SK-N-SH treated with all-trans-retinoic acid at 6 μM for 48 hours (cell line): ENCODE results near the gene NKAPL.

ENCODE experiments used
- ATAC-seq: fragments of 200-7000 bp; cut with Tn5 transposase; 3 replicates; pipeline ENCODE4 v1.9.1; 2020; ENCODE audit warnings: mild to moderate bottlenecking, moderate library complexity
- ARNTL ChIP-seq: fragments of 450-650 bp; formaldehyde crosslinking; IDR thresholded peaks from 2 replicates; pipeline ENCODE4 v1.5.0; 2020; ENCODE audit warnings: low read depth, mild to moderate bottlenecking, moderate library complexity, borderline replicate concordance
- BACH2 ChIP-seq: fragments of 250-450 bp; sonication (Bioruptor Pico); IDR thresholded peaks from 2 replicates; pipeline ENCODE4 v1.9.0; 2021; ENCODE audit warnings: mild to moderate bottlenecking, borderline replicate concordance
- CREB5 ChIP-seq: fragments of 250-450 bp; sonication (Bioruptor Pico); IDR thresholded peaks from 2 replicates; pipeline ENCODE4 v1.5.1; 2020; ENCODE audit warnings: low read depth, mild to moderate bottlenecking, moderate library complexity
- CSDC2 ChIP-seq: fragments of 250-450 bp; sonication (Bioruptor Pico); IDR thresholded peaks from 2 replicates; pipeline ENCODE4 v1.5.0; 2020; ENCODE audit warnings: mild to moderate bottlenecking, moderate library complexity
- ESRRG ChIP-seq: fragments of 250-450 bp; sonication (Bioruptor Pico); IDR thresholded peaks from 2 replicates; pipeline ENCODE4 v1.6.1; 2021; ENCODE audit warnings: mild to moderate bottlenecking
- GLIS3 ChIP-seq: fragments of 250-450 bp; sonication (Bioruptor Pico); IDR thresholded peaks from 2 replicates; pipeline ENCODE4 v1.5.0; 2020; ENCODE audit warnings: mild to moderate bottlenecking, moderate library complexity
- ISL1 ChIP-seq: fragments of 250-450 bp; sonication (Bioruptor Pico); IDR thresholded peaks from 2 replicates; pipeline ENCODE4 v2.1.2; 2022; ENCODE audit warnings: mild to moderate bottlenecking, moderate library complexity
- OSR1 ChIP-seq: fragments of 250-450 bp; sonication (Bioruptor Pico); IDR thresholded peaks from 2 replicates; pipeline ENCODE4 v1.8.0; 2022; ENCODE audit warnings: moderate library complexity, mild to moderate bottlenecking, inconsistent platforms
- PATZ1 ChIP-seq: fragments of 250-450 bp; sonication (Bioruptor Pico); IDR thresholded peaks from 2 replicates; pipeline ENCODE4 v1.8.0; 2020; ENCODE audit warnings: mild to moderate bottlenecking, moderate library complexity, borderline replicate concordance
- POU6F1 ChIP-seq: fragments of 250-450 bp; sonication (Bioruptor Pico); IDR thresholded peaks from 2 replicates; pipeline ENCODE4 v1.8.0; 2021; ENCODE audit warnings: low read depth, mild to moderate bottlenecking, moderate library complexity, borderline replicate concordance
- PPARA ChIP-seq: fragments of 250-450 bp; sonication (Bioruptor Pico); IDR thresholded peaks from 2 replicates; pipeline ENCODE4 v1.5.0; 2020; ENCODE audit warnings: mild to moderate bottlenecking, borderline replicate concordance
- RARB ChIP-seq: fragments of 250-450 bp; sonication (Bioruptor Pico); IDR thresholded peaks from 2 replicates; pipeline ENCODE4 v1.8.0; 2021; ENCODE audit warnings: mild to moderate bottlenecking, moderate library complexity
- SNAI2 ChIP-seq: fragments of 250-450 bp; sonication (Bioruptor Pico); IDR thresholded peaks from 2 replicates; pipeline ENCODE4 v1.5.0; 2020; ENCODE audit warnings: mild to moderate bottlenecking, moderate library complexity
- TCF4 ChIP-seq: fragments of 250-450 bp; sonication (Bioruptor Pico); IDR thresholded peaks from 2 replicates; pipeline ENCODE4 v1.8.0; 2021; ENCODE audit warnings: mild to moderate bottlenecking, moderate library complexity, borderline replicate concordance
- TOX ChIP-seq: fragments of 250-450 bp; sonication (Bioruptor Pico); IDR thresholded peaks from 2 replicates; pipeline ENCODE4 v1.8.0; 2021; ENCODE audit warnings: mild to moderate bottlenecking, moderate library complexity, borderline replicate concordance
- TSHZ2 ChIP-seq: fragments of 250-450 bp; sonication (Bioruptor Pico); IDR thresholded peaks from 2 replicates; pipeline ENCODE4 v1.5.0; 2020; ENCODE audit warnings: mild to moderate bottlenecking, moderate library complexity
- ZC3H10 ChIP-seq: fragments of 250-450 bp; sonication (Bioruptor Pico); IDR thresholded peaks from 2 replicates; pipeline ENCODE4 v1.5.1; 2021; ENCODE audit warnings: mild to moderate bottlenecking, moderate library complexity
- ZFP3 ChIP-seq: fragments of 250-450 bp; sonication (Bioruptor Pico); IDR thresholded peaks from 2 replicates; pipeline ENCODE4 v1.5.0; 2020; ENCODE audit warnings: mild to moderate bottlenecking, moderate library complexity
- ZFP30 ChIP-seq: fragments of 450-650 bp; formaldehyde crosslinking; IDR thresholded peaks from 2 replicates; pipeline ENCODE4 v1.5.0; 2022; ENCODE audit warnings: mild to moderate bottlenecking, moderate library complexity
- ZNF565 ChIP-seq: fragments of 450-650 bp; formaldehyde crosslinking; conservative IDR thresholded peaks from 2 replicates; pipeline ENCODE4 v1.5.0; 2020; ENCODE audit warnings: low read depth, mild to moderate bottlenecking, moderate library complexity
- ZNF70 ChIP-seq: fragments of 450-650 bp; formaldehyde crosslinking; IDR thresholded peaks from 2 replicates; pipeline ENCODE4 v1.5.0; 2020; ENCODE audit warnings: mild to moderate bottlenecking, moderate library complexity
- ZNF8 ChIP-seq: fragments of 450-650 bp; formaldehyde crosslinking; IDR thresholded peaks from 2 replicates; pipeline ENCODE4 v1.5.0; 2020; ENCODE audit warnings: mild to moderate bottlenecking, moderate library complexity

NKAPL gene

GRCh38 chr6:28215425-28215824 lies 43.7 kb upstream of the NKAPL start:
- TF ChIP-seq CREB5 (CRISPR knock-in tag) = no peak
- TF ChIP-seq ZFP3 = no peak
- TF ChIP-seq TSHZ2 (CRISPR knock-in tag) = no peak
- TF ChIP-seq ISL1 = no peak
- TF ChIP-seq ZNF70 (CRISPR knock-in tag) = no peak
- TF ChIP-seq TOX (CRISPR knock-in tag) = no peak
- TF ChIP-seq GLIS3 (CRISPR knock-in tag) = no peak
- TF ChIP-seq RARB (CRISPR knock-in tag) = no peak
- no peak for TF ChIP-seq ZFP30 (CRISPR knock-in tag)
- no peak for TF ChIP-seq SNAI2 (CRISPR knock-in tag)
- TF ChIP-seq OSR1 (CRISPR knock-in tag) = no peak
- TF ChIP-seq BACH2 = no peak
- no peak for TF ChIP-seq ZNF565 (CRISPR knock-in tag)
- no peak for TF ChIP-seq ZC3H10 (CRISPR knock-in tag)
- TF ChIP-seq ZNF8 (CRISPR knock-in tag) = no peak
- TF ChIP-seq CSDC2 (CRISPR knock-in tag) = no peak
- no peak for TF ChIP-seq PPARA

GRCh38 chr6:28217890-28218289 lies 41.2 kb upstream of the NKAPL start:
- no peak for ATAC-seq
- TF ChIP-seq SNAI2 (CRISPR knock-in tag) (no peak), TCF4 (CRISPR knock-in tag) (no peak), ZNF8 (CRISPR knock-in tag) (no peak), RARB (CRISPR knock-in tag) (no peak), ESRRG (CRISPR knock-in tag) (no peak), ISL1 (no peak), ARNTL (CRISPR knock-in tag) (no peak), CSDC2 (CRISPR knock-in tag) (no peak)
- TF ChIP-seq, all 23 proteins: peak for 0

More at GRCh38 chr6:28215425-28215824, 43.7 kb upstream of the NKAPL start:
- no peak for ATAC-seq

- ATAC-seq = peak; percentile 84
- TF ChIP-seq TOX (CRISPR knock-in tag) = no peak
- no peak for TF ChIP-seq TCF4 (CRISPR knock-in tag)
- no peak for TF ChIP-seq OSR1 (CRISPR knock-in tag)
- TF ChIP-seq POU6F1 = no peak
- TF ChIP-seq CREB5 (CRISPR knock-in tag) = no peak
- TF ChIP-seq TSHZ2 (CRISPR knock-in tag) = no peak
- no peak for TF ChIP-seq ARNTL (CRISPR knock-in tag)
- TF ChIP-seq PATZ1 (CRISPR knock-in tag) = no peak
- TF ChIP-seq, all 23 proteins: peak for 0
Observed at GRCh38 chr6:28218312-28219248, 40.5 kb upstream of the NKAPL start.
